Body of pancreas (tissue), 4 donors: ENCODE data around the gene UTF1. TPM values are rescaled to one million over a fixed set of nuclear protein-coding genes. Genes with fewer than 3 reads are reported as not detected.

Experiments
- ATAC-seq: fragments of 150-250 bp; one replicate; pipeline ENCODE4 v1.9.1; 2016
- DNase-seq, 4 donors: peaks; one replicate each; pipeline ENCODE4 v3.0.0-alpha.2; 2019
- H3K27ac ChIP-seq, 4 donors: fragments of 200-600 bp; sonication (generic); 1 replicate in 3 of 4; 2 replicates in 1 of 4; pipeline versions ENCODE4 v1.5.1 to v1.6.1; 2016 to 2019; ENCODE audit warnings: mild to moderate bottlenecking in 1 of 4, mixed read lengths in 1 of 4, moderate library complexity in 1 of 4
- H3K27me3 ChIP-seq, 2 donors: fragments of 200-600 bp; sonication (generic); one replicate each; pipeline ENCODE4 v1.6.0; 2016; ENCODE audit warnings: mild to moderate bottlenecking in 1 of 2
- H3K36me3 ChIP-seq, 2 donors: fragments of 200-600 bp; sonication (generic); replicated peaks in 1 of 2; 2 replicates each; pipeline ENCODE4 v1.5.1; 2016; ENCODE audit warnings: low read depth in 2 of 2; ENCODE audit not compliant: insufficient read depth in 1 of 2
- H3K4me1 ChIP-seq: fragments of 200-600 bp; sonication (generic); one replicate; pipeline ENCODE4 v1.6.0; 2016
- H3K4me3 ChIP-seq, 2 donors: fragments of 200-600 bp; sonication (generic); 1 replicate in 1 of 2; 2 replicates in 1 of 2; pipeline ENCODE4 v1.5.1; 2016 to 2019
- H3K9me3 ChIP-seq, 3 donors: fragments of 200-600 bp; sonication (generic); 1 replicate in 2 of 3; 2 replicates in 1 of 3; pipeline ENCODE4 v1.5.1; 2016
- POLR2A ChIP-seq, 3 donors: fragments of 450-650 bp; IDR thresholded peaks; one replicate each; pipeline ENCODE4 v1.6.1; 2016; ENCODE audit warnings: antibody characterized with exemption in 3 of 3, mild to moderate bottlenecking in 2 of 3
- WGBS, 2 donors: methylation state at CpG; one replicate each; pipeline ENCODE4 v1.1.5; 2017; 5-methylcytosine and 5-hydroxymethylcytosine counted together
- intact Hi-C: fragments of 100-400 bp; cut with DNase I; formaldehyde crosslinking; loops from one replicate; pipeline ENCODE4 v1.15.1; 2023
- total RNA-seq, 2 donors: library from RNA; depleted of rRNA; stranded (reverse); fragments of >200 nt; gene quantifications; one replicate each; pipeline ENCODE4 v1.1.0, GENCODE V29; 2016
- TF ChIP-seq, protein P1 (sequence below), 7 experiments: fragments of 450-650 bp in 4 of 7; fragments of 200-600 bp in 3 of 7; sonication (generic) in 3 of 7; IDR thresholded peaks; one replicate each; pipeline ENCODE4 v1.5.1; 2016 to 2019; ENCODE audit warnings: antibody characterized with exemption in 7 of 7

UTF1 gene
- total RNA-seq, 2 donors from 2014 or later = not detected

DNA sequence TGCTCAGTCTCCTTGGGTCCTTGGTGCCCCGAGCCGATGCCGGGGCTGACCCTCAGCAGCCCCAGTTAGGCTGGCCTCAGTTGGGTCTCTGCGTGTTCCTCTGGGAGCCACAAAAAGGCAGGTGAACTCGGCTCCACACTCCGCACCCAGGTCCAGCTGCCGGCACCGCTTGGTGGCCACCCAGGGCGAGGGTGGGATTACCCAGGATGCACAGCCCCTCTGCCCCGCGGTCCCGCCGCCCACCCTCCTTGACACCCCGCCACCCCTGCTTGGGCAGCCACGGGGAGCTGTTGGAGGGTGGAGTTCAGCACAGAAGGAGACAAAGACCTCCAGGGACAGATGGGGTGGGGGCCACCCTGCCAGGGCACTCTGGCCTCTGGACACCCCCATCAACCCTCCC, 25.3 kb downstream of the UTF1 start:
- H3K27me3 ChIP-seq = no peaks in the 10 kb centered on the region
- WGBS, 2 donors = 86 to 100% methylated on average over 3 to 11 of the region's 15 CpGs
- ATAC-seq (no peak), DNase-seq (no peak)
- H3K9me3 ChIP-seq = no peaks in the 10 kb centered on the region
- no peaks in the 10 kb centered on the region for H3K36me3 ChIP-seq
- no peak overlapping the region for H3K4me3 ChIP-seq
- TF ChIP-seq, protein P1, sequence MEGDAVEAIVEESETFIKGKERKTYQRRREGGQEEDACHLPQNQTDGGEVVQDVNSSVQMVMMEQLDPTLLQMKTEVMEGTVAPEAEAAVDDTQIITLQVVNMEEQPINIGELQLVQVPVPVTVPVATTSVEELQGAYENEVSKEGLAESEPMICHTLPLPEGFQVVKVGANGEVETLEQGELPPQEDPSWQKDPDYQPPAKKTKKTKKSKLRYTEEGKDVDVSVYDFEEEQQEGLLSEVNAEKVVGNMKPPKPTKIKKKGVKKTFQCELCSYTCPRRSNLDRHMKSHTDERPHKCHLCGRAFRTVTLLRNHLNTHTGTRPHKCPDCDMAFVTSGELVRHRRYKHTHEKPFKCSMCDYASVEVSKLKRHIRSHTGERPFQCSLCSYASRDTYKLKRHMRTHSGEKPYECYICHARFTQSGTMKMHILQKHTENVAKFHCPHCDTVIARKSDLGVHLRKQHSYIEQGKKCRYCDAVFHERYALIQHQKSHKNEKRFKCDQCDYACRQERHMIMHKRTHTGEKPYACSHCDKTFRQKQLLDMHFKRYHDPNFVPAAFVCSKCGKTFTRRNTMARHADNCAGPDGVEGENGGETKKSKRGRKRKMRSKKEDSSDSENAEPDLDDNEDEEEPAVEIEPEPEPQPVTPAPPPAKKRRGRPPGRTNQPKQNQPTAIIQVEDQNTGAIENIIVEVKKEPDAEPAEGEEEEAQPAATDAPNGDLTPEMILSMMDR (IDR thresholded peaks at IDR 0.05) = no peak
- TF ChIP-seq POLR2A (IDR thresholded peaks at IDR 0.05) = no peak
- intact Hi-C loops = no loop called here
- no peak overlapping the region for H3K27ac ChIP-seq
- H3K4me1 ChIP-seq = peaks cover 27% of the 10 kb centered on the region

DNA sequence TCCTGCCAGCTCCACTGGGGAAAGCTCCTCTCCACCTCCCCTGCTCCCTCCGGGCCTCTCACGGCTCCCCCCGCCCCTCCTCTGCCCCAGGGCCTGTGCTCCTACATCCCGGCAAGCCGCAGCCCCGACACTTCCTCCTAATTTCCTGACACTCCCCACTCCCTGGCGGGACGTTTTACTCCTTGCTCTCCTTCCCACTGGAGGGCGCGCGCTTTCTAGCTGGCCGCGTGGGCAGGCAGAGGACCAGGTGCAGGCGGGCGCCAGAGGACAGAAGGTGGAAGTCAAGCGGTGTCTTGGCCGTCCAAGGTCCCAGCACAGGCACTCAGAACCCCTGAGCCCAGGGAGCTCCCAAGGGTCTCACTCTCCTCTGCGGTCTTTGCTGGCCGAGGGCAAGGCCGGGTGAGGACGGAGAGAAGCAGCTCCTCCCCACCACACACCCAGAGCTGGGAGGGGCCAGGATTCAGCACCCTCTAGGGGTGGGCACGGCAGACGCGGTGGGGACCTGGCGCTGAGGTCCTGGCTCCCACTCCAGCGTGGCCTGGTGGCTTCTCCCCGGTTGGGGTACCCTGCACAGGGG, 27.6 kb downstream of the UTF1 start:
- Histone ChIP-seq H3K27me3 (no peaks in the 10 kb centered on the region), H3K9me3 (no peaks in the 10 kb centered on the region), H3K36me3 (no peaks in the 10 kb centered on the region), H3K27ac (peak overlapping the region; percentile 64 to 77 (median 64)), H3K4me1 (peaks cover 36% of the 10 kb centered on the region), H3K4me3 (no peak overlapping the region)
- TF ChIP-seq POLR2A (IDR thresholded peaks at IDR 0.05) = peak in 2 of 3 donors; percentile 53 to 54
- TF ChIP-seq, protein P1 (IDR thresholded peaks at IDR 0.05) = peak; percentile 25 to 71 (median 53)
- DNase-seq = peak; percentile 80 to 85 (median 84)
- peak; percentile 62 for ATAC-seq
- WGBS, 2 donors = 3 to 10% methylated on average over 13 to 27 of the region's 27 CpGs
- intact Hi-C loops = no loop called here

DNA sequence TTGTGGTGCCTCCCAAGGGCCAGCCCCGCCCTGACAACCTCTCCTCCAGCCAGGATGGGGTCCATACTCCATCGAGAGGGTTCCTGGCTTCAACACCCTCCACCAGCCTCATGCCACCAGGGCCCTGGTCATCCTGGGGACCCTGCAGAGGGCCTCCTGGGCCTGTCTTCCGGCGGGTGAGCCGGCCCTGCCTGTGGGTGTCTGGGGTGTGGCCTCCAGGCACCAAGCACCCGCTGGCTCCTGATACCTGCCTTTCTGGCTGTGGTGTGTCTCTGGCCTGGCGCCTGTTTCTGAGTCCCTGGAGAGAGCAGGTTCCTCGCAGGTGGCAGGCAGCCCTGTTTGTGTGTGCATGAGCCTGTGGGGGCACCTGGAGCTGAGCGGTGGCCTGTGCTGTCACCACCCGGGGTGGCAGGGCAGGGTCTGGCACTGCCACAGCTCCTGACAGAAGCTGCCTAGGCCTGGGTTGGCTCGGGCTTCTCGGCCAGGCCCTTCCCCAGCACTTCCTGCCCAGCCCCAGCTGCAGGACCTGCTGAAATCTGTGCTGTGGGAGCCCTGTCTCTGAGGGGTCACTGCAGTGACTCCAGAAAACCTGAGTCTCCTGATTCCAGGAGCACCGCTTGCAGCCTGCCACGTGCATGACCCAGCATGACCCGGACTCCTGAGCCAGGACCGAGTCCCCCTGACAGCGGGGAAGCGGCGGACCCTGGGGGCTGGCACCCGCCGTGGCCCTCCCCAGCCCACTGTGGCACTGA, 28.2 kb downstream of the UTF1 start:
- Histone ChIP-seq H3K36me3 (no peaks in the 10 kb centered on the region), H3K4me1 (peaks cover 36% of the 10 kb centered on the region), H3K27ac (peak overlapping the region; percentile 64 to 77 (median 64)), H3K9me3 (no peaks in the 10 kb centered on the region), H3K4me3 (no peak overlapping the region), H3K27me3 (no peaks in the 10 kb centered on the region)
- WGBS, 2 donors = 32 to 63% methylated on average over 4 to 20 of the region's 21 CpGs
- ATAC-seq = peak; percentile 31
- peak; percentile 65 to 83 (median 79) for DNase-seq
- intact Hi-C loops = no loop called here
- TF ChIP-seq POLR2A (IDR thresholded peaks at IDR 0.05) = peak in 1 of 3 donors; percentile 13
- TF ChIP-seq, protein P1 (IDR thresholded peaks at IDR 0.05) = no peak

DNA sequence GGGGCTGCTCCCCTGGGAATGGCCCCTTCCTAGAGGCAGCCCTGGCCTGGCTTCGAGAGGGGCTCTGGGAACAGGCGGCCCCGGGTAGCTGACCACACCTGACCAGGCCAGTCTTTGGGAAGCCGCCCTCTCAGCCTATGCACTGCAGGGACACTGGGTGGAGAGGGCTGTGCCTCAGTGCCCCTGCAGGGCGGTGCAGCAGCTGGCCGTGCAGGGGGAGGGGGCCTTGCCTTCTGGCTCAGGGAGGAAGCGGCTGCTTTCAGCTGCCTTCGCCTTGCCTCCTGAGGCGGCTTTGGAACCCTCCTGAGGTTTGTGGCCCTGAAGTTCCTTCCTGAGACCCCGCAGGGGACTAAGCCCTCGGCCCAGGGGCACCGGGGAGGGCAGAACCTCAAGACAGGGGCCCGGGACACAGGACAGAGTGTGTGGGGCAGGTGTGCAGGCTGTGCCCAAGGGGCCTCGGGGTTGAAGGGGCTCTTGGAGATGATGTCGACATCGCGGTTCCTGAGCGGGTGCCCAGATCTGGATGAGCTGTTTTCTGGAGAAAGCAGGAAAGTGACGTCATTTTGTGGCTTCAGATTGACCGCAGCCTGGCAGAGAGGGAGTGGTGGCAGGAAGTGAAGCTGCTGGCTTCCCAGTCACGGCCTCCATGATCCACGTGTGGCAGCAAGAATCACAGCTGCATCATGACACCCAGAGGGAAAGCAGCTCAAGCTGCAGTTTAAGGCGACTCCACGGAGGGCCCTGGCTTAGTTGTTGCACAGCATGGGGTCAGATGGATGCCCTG, 29.0 kb downstream of the UTF1 start:
- WGBS, 2 donors = 80 to 86% methylated on average over 12 to 24 of the region's 24 CpGs
- Histone ChIP-seq H3K4me1 (peaks cover 36% of the 10 kb centered on the region), H3K36me3 (no peaks in the 10 kb centered on the region), H3K4me3 (no peak overlapping the region), H3K27me3 (no peaks in the 10 kb centered on the region), H3K9me3 (no peaks in the 10 kb centered on the region), H3K27ac (peak overlapping the region in 3 of 4 donors; percentile 64 to 77 (median 65))
- ATAC-seq (no peak), DNase-seq (peak; percentile 40 to 85 (median 46))
- intact Hi-C loops = no loop called here
- TF ChIP-seq POLR2A (IDR thresholded peaks at IDR 0.05) = peak in 1 of 3 donors; percentile 42
- TF ChIP-seq, protein P1 (IDR thresholded peaks at IDR 0.05) = no peak
